Endothelial cell (in vitro differentiated cells): Measurements from ENCODE around the gene YY1. TPM values are rescaled to one million over a fixed set of nuclear protein-coding genes. Genes with fewer than 3 reads are reported as not detected.

Source experiments
- DNase-seq: peaks from one replicate; pipeline ENCODE4 v3.0.0; 2021; ENCODE audit warnings: low spot score
- H3K27ac Mint-ChIP-seq: one replicate; pipeline ENCODE4 v1.8.0; 2021; ENCODE audit warnings: mixed read lengths, inconsistent platforms; ENCODE audit not compliant: unreplicated experiment
- H3K27me3 Mint-ChIP-seq: one replicate; pipeline ENCODE4 v1.8.0; 2021; ENCODE audit warnings: mild to moderate bottlenecking, moderate library complexity, mixed read lengths, inconsistent platforms; ENCODE audit not compliant: unreplicated experiment
- H3K36me3 Mint-ChIP-seq: one replicate; pipeline ENCODE4 v1.8.0; 2021; ENCODE audit warnings: mild to moderate bottlenecking, low read depth, mixed read lengths, inconsistent platforms; ENCODE audit not compliant: unreplicated experiment
- H3K4me1 Mint-ChIP-seq: one replicate; pipeline ENCODE4 v1.8.0; 2021; ENCODE audit warnings: mild to moderate bottlenecking, mixed read lengths, inconsistent platforms; ENCODE audit not compliant: unreplicated experiment
- H3K4me3 Mint-ChIP-seq: one replicate; pipeline ENCODE4 v1.8.0; 2021; ENCODE audit warnings: mild to moderate bottlenecking, mixed read lengths, inconsistent platforms; ENCODE audit not compliant: unreplicated experiment
- H3K9me3 Mint-ChIP-seq: one replicate; pipeline ENCODE4 v1.8.0; 2021; ENCODE audit warnings: mixed read lengths, inconsistent platforms; ENCODE audit not compliant: unreplicated experiment
- total RNA-seq: library from RNA; stranded (reverse); fragmentation: NEBNext Ultra II Directional; extraction: Animal tissue kit (Norgen Biotek cat#: 25700); gene quantifications from one replicate; pipeline ENCODE4 v1.2.1, GENCODE V29; 2021; ENCODE audit not compliant: unreplicated experiment
- TF ChIP-seq, protein P1 (sequence below): fragments of 200-600 bp; sonication (generic); IDR thresholded peaks from one replicate; pipeline ENCODE4 v1.5.0; 2021; ENCODE audit warnings: antibody characterized with exemption; ENCODE audit not compliant: unreplicated experiment

The YY1 gene
- total RNA-seq, 1 donor from 2014 or later = 81.7 TPM

DNA sequence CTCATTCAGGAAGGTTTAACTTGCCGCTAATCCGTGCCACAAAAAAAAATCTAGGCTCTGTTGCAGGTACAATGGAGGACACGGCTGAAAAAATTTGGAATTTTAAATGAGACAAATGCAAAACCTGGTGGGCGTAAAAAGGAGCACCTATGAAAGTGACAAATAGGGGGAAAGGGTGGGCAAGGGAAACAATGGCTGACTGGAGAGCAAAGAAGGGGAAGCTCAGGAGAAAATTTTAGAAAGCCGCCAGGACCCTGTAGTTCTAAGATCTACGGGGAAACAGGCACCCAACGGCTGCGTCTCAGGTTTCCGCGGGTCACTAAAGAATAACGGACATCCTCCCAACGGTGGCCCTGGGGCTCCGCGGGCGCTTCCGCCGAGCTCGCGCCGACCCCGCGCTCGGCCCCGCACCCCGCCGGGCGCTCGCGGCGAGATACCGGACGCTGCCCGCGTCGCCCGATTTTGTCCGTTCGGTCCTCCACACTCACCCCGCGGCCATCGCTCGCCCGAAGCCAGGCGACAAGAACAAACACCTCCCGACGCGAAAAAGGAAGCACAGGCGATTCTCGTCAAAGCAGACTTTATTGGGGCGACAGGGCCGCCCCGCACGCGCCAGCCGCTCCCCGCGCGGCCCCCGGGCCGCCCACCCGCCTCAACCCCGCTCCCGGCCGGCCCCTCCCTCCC, 1.1 kb upstream of the YY1 start:
- Mint-ChIP-seq H3K4me1 (peaks cover 39% of the 10 kb centered on the region), H3K27ac (peak overlapping the region; percentile 99), H3K27me3 (peaks cover 13% of the 10 kb centered on the region), H3K9me3 (no peaks in the 10 kb centered on the region), H3K36me3 (peaks cover 14% of the 10 kb centered on the region), H3K4me3 (peak overlapping the region; percentile 98)
- peak; percentile 44 for DNase-seq
- TF ChIP-seq, protein P1, sequence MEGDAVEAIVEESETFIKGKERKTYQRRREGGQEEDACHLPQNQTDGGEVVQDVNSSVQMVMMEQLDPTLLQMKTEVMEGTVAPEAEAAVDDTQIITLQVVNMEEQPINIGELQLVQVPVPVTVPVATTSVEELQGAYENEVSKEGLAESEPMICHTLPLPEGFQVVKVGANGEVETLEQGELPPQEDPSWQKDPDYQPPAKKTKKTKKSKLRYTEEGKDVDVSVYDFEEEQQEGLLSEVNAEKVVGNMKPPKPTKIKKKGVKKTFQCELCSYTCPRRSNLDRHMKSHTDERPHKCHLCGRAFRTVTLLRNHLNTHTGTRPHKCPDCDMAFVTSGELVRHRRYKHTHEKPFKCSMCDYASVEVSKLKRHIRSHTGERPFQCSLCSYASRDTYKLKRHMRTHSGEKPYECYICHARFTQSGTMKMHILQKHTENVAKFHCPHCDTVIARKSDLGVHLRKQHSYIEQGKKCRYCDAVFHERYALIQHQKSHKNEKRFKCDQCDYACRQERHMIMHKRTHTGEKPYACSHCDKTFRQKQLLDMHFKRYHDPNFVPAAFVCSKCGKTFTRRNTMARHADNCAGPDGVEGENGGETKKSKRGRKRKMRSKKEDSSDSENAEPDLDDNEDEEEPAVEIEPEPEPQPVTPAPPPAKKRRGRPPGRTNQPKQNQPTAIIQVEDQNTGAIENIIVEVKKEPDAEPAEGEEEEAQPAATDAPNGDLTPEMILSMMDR = no peak

DNA sequence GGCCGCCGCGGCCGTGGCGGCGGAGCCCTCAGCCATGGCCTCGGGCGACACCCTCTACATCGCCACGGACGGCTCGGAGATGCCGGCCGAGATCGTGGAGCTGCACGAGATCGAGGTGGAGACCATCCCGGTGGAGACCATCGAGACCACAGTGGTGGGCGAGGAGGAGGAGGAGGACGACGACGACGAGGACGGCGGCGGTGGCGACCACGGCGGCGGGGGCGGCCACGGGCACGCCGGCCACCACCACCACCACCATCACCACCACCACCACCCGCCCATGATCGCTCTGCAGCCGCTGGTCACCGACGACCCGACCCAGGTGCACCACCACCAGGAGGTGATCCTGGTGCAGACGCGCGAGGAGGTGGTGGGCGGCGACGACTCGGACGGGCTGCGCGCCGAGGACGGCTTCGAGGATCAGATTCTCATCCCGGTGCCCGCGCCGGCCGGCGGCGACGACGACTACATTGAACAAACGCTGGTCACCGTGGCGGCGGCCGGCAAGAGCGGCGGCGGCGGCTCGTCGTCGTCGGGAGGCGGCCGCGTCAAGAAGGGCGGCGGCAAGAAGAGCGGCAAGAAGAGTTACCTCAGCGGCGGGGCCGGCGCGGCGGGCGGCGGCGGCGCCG, 381 bp downstream of the YY1 start:
- H3K27me3 Mint-ChIP-seq = peaks cover 14% of the 10 kb centered on the region
- peaks cover 14% of the 10 kb centered on the region for H3K36me3 Mint-ChIP-seq
- H3K27ac Mint-ChIP-seq = no peak overlapping the region
- DNase-seq = no peak
- peak overlapping the region; percentile 90 for H3K4me3 Mint-ChIP-seq
- TF ChIP-seq, protein P1 = no peak
- no peaks in the 10 kb centered on the region for H3K9me3 Mint-ChIP-seq
- H3K4me1 Mint-ChIP-seq = peaks cover 38% of the 10 kb centered on the region

DNA sequence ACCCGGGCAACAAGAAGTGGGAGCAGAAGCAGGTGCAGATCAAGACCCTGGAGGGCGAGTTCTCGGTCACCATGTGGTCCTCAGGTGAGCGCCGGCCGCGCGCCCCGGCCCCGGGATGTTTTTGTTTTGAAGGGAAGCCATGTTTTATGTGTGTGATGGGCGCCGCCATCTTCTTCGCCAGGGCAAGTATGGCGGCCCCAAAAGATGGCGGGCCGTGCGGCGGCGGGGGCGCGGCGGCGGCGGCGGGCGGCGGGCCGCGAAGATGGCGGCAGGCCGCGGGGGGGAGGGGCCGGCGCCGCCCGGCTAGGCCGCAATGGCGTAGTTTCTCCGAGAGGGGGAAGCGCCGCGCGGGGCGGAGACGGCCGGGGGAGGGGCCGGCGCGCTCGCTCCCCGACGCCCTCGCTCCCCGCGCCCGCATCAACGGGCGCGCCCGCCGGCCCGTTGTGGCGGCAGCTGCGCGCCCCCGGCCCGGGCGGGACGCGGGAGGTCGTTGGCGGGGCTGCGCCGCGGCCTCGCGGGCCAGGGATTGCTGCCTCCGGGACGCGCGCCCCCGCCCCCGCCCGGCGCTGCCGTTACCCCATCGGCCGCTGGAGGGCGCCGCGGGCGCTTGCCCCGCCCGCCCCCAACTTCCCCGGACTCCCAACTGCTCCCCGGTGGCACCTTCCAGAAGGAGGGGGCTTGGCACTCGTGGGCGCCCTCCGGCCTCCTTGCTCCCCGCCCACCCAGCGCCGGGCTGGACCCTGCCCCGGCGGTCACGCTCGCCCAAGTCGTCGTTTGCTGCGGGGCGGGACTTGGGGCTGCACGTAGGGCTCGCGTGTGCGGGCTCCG, 1.1 kb downstream of the YY1 start:
- Mint-ChIP-seq H3K4me1 (peaks cover 35% of the 10 kb centered on the region), H3K4me3 (peak overlapping the region; percentile 95), H3K9me3 (no peaks in the 10 kb centered on the region), H3K27me3 (peaks cover 14% of the 10 kb centered on the region), H3K27ac (peak overlapping the region; percentile 93), H3K36me3 (peaks cover 14% of the 10 kb centered on the region)
- peak; percentile 83 for DNase-seq
- TF ChIP-seq, protein P1 = peak; percentile 81

DNA sequence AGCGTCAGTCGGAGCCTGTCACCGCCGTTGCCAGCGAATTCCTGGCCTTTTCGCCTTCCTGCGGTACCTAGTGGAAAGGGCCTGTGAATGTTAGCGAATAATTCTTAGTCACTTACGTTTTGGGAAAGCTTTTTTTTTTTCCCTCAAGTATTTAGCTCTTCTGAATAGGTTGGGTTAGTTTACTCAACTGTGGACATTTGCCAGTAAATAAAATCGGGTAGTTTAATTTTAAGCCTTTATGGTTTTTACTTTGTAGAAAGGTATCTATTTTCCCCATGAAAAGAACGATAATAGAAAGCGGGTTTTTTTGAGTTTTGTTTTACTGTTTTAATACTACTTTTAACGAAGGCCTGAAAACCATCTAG, 1.7 kb downstream of the YY1 start:
- DNase-seq = no peak
- Mint-ChIP-seq H3K36me3 (peaks cover 14% of the 10 kb centered on the region), H3K27me3 (peaks cover 11% of the 10 kb centered on the region), H3K9me3 (no peaks in the 10 kb centered on the region), H3K4me3 (peak overlapping the region; percentile 95), H3K27ac (peak overlapping the region; percentile 93), H3K4me1 (peaks cover 35% of the 10 kb centered on the region)
- TF ChIP-seq, protein P1 = no peak

DNA sequence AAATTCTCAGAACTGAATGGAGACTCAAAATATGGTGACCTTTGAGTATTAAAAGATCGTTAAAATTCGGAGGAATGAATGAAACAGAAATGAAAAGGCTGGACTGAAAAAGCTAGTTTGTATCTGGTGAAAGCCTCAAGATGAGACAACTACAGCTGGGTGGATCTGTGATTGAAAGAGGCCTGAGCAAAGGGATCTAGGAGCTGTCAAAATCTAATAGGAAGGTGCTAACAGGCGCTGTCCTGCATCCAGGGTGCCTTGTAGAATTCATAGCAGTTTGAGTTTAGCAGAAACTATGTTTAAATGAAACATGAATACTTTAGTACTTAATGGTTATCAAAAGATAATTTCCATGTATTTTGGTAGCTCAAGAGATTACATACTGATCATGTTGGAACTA, 2.3 kb downstream of the YY1 start:
- H3K27ac Mint-ChIP-seq = peak overlapping the region; percentile 93
- peaks cover 11% of the 10 kb centered on the region for H3K27me3 Mint-ChIP-seq
- TF ChIP-seq, protein P1 = no peak
- peaks cover 14% of the 10 kb centered on the region for H3K36me3 Mint-ChIP-seq
- no peak for DNase-seq
- H3K9me3 Mint-ChIP-seq = no peaks in the 10 kb centered on the region
- peak overlapping the region; percentile 95 for H3K4me3 Mint-ChIP-seq
- peaks cover 38% of the 10 kb centered on the region for H3K4me1 Mint-ChIP-seq
